WTC11 (cell line): ENCODE data around the gene NDUFC2. TPM values are rescaled to one million over a fixed set of nuclear protein-coding genes. Genes with fewer than 3 reads are reported as not detected.

ENCODE experiments used
- ATAC-seq: fragments of 200-7000 bp; cut with Tn5 transposase; 2 replicates; pipeline ENCODE4 v1.10.0; 2021; ENCODE audit warnings: mild to moderate bottlenecking, moderate library complexity
- CTCF ChIA-PET: fragments of 300-600 bp; sonication (Branson Sonifier 250); formaldehyde crosslinking; loops from one replicate; lab custom pipeline; 2021; ENCODE audit warnings: antibody characterized with exemption; lab: Charles Lee
- POLR2A ChIA-PET: fragments of 350-600 bp; sonication (Branson Sonifier 250); formaldehyde crosslinking; loops from one replicate; lab custom pipeline; 2021; ENCODE audit warnings: antibody characterized with exemption; lab: Charles Lee
- DNase-seq: peaks from one replicate; pipeline ENCODE4 v3.0.0; 2021; ENCODE audit warnings: low spot score
- H3K27ac Mint-ChIP-seq: 2 replicates; pipeline ENCODE4 v1.8.0; 2021; ENCODE audit warnings: mixed read lengths
- H3K27me3 Mint-ChIP-seq: 2 replicates; pipeline ENCODE4 v1.8.0; 2021; ENCODE audit warnings: low read depth, mild to moderate bottlenecking, moderate library complexity, mixed read lengths
- H3K36me3 Mint-ChIP-seq: 2 replicates; pipeline ENCODE4 v1.8.0; 2021; ENCODE audit warnings: mixed read lengths
- H3K4me1 Mint-ChIP-seq: 2 replicates; pipeline ENCODE4 v1.8.0; 2022; ENCODE audit warnings: mixed read lengths
- H3K4me3 Mint-ChIP-seq: 2 replicates; pipeline ENCODE4 v1.8.0; 2021; ENCODE audit warnings: mild to moderate bottlenecking, moderate library complexity, mixed read lengths
- H3K9me3 Mint-ChIP-seq: 2 replicates; pipeline ENCODE4 v1.8.0; 2021; ENCODE audit warnings: mixed read lengths
- AFF4 ChIP-seq: sonication (generic); formaldehyde crosslinking; IDR thresholded peaks from 2 replicates; pipeline ENCODE4 v1.8.1; 2023; ENCODE audit warnings: mild to moderate bottlenecking, missing genetic modification reagents, borderline replicate concordance
- ATF6 ChIP-seq: sonication (generic); formaldehyde crosslinking; IDR thresholded peaks from 2 replicates; pipeline ENCODE4 v1.8.1; 2023; ENCODE audit warnings: mild to moderate bottlenecking, missing genetic modification reagents
- CREM ChIP-seq: sonication (generic); formaldehyde crosslinking; IDR thresholded peaks from 2 replicates; pipeline ENCODE4 v1.8.1; 2022; ENCODE audit warnings: mild to moderate bottlenecking, missing genetic modification reagents, moderate library complexity
- EMX1 ChIP-seq: fragments of 250-450 bp; sonication (Bioruptor Pico); IDR thresholded peaks from 2 replicates; pipeline ENCODE4 v1.8.0; 2021; ENCODE audit warnings: mild to moderate bottlenecking
- GRHL2 ChIP-seq: fragments of 250-450 bp; sonication (Bioruptor Pico); IDR thresholded peaks from 2 replicates; pipeline ENCODE4 v1.8.0; 2022; ENCODE audit warnings: mild to moderate bottlenecking, moderate library complexity; ENCODE audit not compliant: insufficient replicate concordance, severe bottlenecking
- HMGA2 ChIP-seq: fragments of 250-450 bp; sonication (Bioruptor Pico); IDR thresholded peaks from 2 replicates; pipeline ENCODE4 v1.4.0; 2021; ENCODE audit warnings: mild to moderate bottlenecking, moderate library complexity
- MXD4 ChIP-seq: fragments of 250-450 bp; sonication (Bioruptor Pico); IDR thresholded peaks from 2 replicates; pipeline ENCODE4 v1.8.0; 2021; ENCODE audit warnings: mild to moderate bottlenecking, moderate library complexity, borderline replicate concordance
- NFE2L1 ChIP-seq: sonication (generic); formaldehyde crosslinking; IDR thresholded peaks from 2 replicates; pipeline ENCODE4 v1.8.1; 2023; ENCODE audit warnings: missing genetic modification reagents
- NFYB ChIP-seq: sonication (generic); formaldehyde crosslinking; conservative IDR thresholded peaks from 2 replicates; pipeline ENCODE4 v1.8.0; 2022; ENCODE audit warnings: low read depth, missing genetic modification reagents
- PRRX2 ChIP-seq: fragments of 250-450 bp; sonication (Bioruptor Pico); IDR thresholded peaks from 2 replicates; pipeline ENCODE4 v1.8.0; 2021; ENCODE audit warnings: mild to moderate bottlenecking
- SMAD3 ChIP-seq: sonication (generic); formaldehyde crosslinking; IDR thresholded peaks from 2 replicates; pipeline ENCODE4 v1.8.0; 2022; ENCODE audit warnings: missing genetic modification reagents, mild to moderate bottlenecking, borderline replicate concordance
- SP1 ChIP-seq: sonication (generic); formaldehyde crosslinking; conservative IDR thresholded peaks from 2 replicates; pipeline ENCODE4 v1.8.1; 2022; ENCODE audit warnings: missing genetic modification reagents
- TCF7 ChIP-seq: sonication (generic); formaldehyde crosslinking; IDR thresholded peaks from 2 replicates; pipeline ENCODE4 v1.8.0; 2022; ENCODE audit warnings: mild to moderate bottlenecking, low read depth, missing genetic modification reagents, moderate library complexity
- ZNF138 ChIP-seq: sonication (generic); formaldehyde crosslinking; conservative IDR thresholded peaks from 2 replicates; pipeline ENCODE4 v1.8.1; 2022; ENCODE audit warnings: mild to moderate bottlenecking, moderate library complexity, missing genetic modification reagents
- ZNF416 ChIP-seq: fragments of 250-450 bp; sonication (Bioruptor Pico); IDR thresholded peaks from 2 replicates; pipeline ENCODE4 v1.9.0; 2021; ENCODE audit warnings: mild to moderate bottlenecking, inconsistent platforms
- ZSCAN18 ChIP-seq: fragments of 250-450 bp; sonication (Bioruptor Pico); IDR thresholded peaks from 2 replicates; pipeline ENCODE4 v2.1.2; 2022; ENCODE audit warnings: mild to moderate bottlenecking, moderate library complexity
- total RNA-seq: library from RNA; stranded (reverse); gene quantifications from 3 replicates; pipeline ENCODE4 v1.2.3, GENCODE V29; 2021
- TF ChIP-seq, protein P1 (sequence below): sonication (generic); formaldehyde crosslinking; IDR thresholded peaks from 2 replicates; pipeline ENCODE4 v1.8.1; 2022; ENCODE audit warnings: missing genetic modification reagents, borderline replicate concordance

The NDUFC2 gene
- total RNA-seq, 1 experiment from 2014 or later, result 215 TPM

- H3K27me3 Mint-ChIP-seq, result no peaks in the 10 kb centered on the region
- TF ChIP-seq NFE2L1 (CRISPR knock-in tag), result no peak
- TF ChIP-seq SMAD3 (CRISPR knock-in tag), result no peak
- no peak for TF ChIP-seq TCF7 (CRISPR knock-in tag)
- TF ChIP-seq AFF4 (CRISPR knock-in tag), result no peak
- TF ChIP-seq, protein P1, sequence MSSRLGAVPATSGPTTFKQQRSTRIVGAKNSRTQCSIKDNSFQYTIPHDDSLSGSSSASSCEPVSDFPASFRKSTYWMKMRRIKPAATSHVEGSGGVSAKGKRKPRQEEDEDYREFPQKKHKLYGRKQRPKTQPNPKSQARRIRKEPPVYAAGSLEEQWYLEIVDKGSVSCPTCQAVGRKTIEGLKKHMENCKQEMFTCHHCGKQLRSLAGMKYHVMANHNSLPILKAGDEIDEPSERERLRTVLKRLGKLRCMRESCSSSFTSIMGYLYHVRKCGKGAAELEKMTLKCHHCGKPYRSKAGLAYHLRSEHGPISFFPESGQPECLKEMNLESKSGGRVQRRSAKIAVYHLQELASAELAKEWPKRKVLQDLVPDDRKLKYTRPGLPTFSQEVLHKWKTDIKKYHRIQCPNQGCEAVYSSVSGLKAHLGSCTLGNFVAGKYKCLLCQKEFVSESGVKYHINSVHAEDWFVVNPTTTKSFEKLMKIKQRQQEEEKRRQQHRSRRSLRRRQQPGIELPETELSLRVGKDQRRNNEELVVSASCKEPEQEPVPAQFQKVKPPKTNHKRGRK (CRISPR knock-in tag), result no peak
- TF ChIP-seq, all 79 proteins: peak for 0
- POLR2A ChIA-PET, result no interaction called here
- no peaks in the 10 kb centered on the region for H3K9me3 Mint-ChIP-seq
- H3K4me3 Mint-ChIP-seq, result no peak overlapping the region
- no peaks in the 10 kb centered on the region for H3K36me3 Mint-ChIP-seq
- DNase-seq (no peak), ATAC-seq (no peak)
- no peak overlapping the region for H3K27ac Mint-ChIP-seq
- CTCF ChIA-PET, result no interaction called here
- no peaks in the 10 kb centered on the region for H3K4me1 Mint-ChIP-seq
Observed at GRCh38 chr11:78061921-78062311, 17.7 kb downstream of the NDUFC2 start.

DNA sequence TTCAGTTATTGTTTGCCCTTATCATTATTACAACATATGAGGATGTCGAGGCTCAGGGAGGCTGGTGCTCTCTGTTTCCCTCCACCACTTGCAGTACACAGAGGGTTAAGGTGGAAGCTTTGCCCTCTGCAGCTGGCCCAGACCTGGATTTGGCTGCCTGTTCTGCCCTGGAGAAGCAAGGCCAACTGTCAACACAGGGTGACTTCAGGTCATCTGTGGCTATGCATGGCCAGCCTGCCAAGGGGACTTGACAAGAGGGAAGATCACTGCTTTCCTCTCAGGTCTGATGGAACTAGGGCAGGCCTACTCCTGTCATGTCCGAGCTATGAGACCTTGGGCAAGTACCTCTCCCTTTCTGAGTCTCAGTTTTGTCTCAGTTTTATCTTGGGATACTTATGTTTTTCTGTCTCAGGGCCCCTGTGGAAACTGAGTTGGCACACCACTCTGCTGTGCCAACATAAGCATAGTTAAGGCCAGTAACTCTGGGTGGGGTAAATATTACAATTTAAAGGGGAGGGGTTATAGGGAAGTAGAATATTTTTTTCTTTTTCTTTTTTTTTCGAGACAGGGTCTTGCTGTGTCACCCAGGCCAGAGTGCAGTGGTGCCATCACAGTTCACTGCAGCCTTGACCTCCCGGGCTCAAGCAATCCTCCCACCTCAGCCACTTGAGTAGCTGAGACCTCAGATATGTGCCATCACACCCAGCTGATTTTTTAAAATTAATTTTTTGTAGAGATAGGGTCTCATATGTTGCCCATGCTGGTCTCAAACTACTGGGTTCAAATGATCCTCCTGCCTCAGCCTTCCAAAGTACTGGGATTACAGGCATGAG is 18.4 kb downstream of the NDUFC2 start:
- Mint-ChIP-seq H3K27me3 (no peaks in the 10 kb centered on the region), H3K4me1 (no peaks in the 10 kb centered on the region), H3K36me3 (no peaks in the 10 kb centered on the region), H3K27ac (no peak overlapping the region), H3K9me3 (no peaks in the 10 kb centered on the region), H3K4me3 (no peak overlapping the region)
- ATAC-seq, result no peak
- CTCF ChIA-PET, result interaction anchor here (1.0 kb wide), 1 partner anchor 15 kb away, joined by 3 read pairs; no protein-coding TSS in a partner anchor
- DNase-seq, result no peak
- TF ChIP-seq GRHL2 (CRISPR knock-in tag), result no peak
- no peak for TF ChIP-seq ZSCAN18
- no peak for TF ChIP-seq NFYB
- no peak for TF ChIP-seq SMAD3 (CRISPR knock-in tag)
- no peak for TF ChIP-seq ZNF416 (CRISPR knock-in tag)
- no peak for TF ChIP-seq SP1 (CRISPR knock-in tag)
- TF ChIP-seq ATF6 (CRISPR knock-in tag), result no peak
- no peak for TF ChIP-seq CREM
- TF ChIP-seq HMGA2 (CRISPR knock-in tag), result no peak
- TF ChIP-seq PRRX2 (CRISPR knock-in tag), result no peak
- no peak for TF ChIP-seq MXD4
- no peak for TF ChIP-seq EMX1 (CRISPR knock-in tag)
- TF ChIP-seq ZNF138, result no peak
- POLR2A ChIA-PET, result no interaction called here
